Naive B cell (primary cell): ENCODE results near the gene SSBP2. TPM values are rescaled to one million over a fixed set of nuclear protein-coding genes. Genes with fewer than 3 reads are reported as not detected.

Experiments
- ATAC-seq, 2 donors: fragments of 150-1000 bp; cut with Tn5 transposase; 2 replicates each; pipeline ENCODE4 v1.10.0; 2021; ENCODE audit warnings: low read depth in 2 of 2, mild to moderate bottlenecking in 2 of 2, moderate library complexity in 2 of 2
- DNase-seq: peaks from one replicate; pipeline ENCODE4 v3.0.0; 2022
- H3K27ac Mint-ChIP-seq, 6 donors: one replicate each; pipeline ENCODE4 v1.8.0; 2020 to 2022; ENCODE audit warnings: mild to moderate bottlenecking in 6 of 6, mixed read lengths in 6 of 6, moderate library complexity in 5 of 6, inconsistent platforms in 2 of 6
- H3K27me3 Mint-ChIP-seq, 3 donors: one replicate each; pipeline ENCODE4 v1.8.0; 2021 to 2022; ENCODE audit warnings: mixed read lengths in 3 of 3, mild to moderate bottlenecking in 1 of 3
- H3K36me3 Mint-ChIP-seq, 2 donors: one replicate each; pipeline ENCODE4 v1.8.0; 2020 to 2022; ENCODE audit warnings: mixed read lengths in 2 of 2, inconsistent platforms in 1 of 2, mild to moderate bottlenecking in 1 of 2
- H3K4me1 Mint-ChIP-seq, 3 donors: one replicate each; pipeline ENCODE4 v1.8.0; 2020 to 2022; ENCODE audit warnings: mixed read lengths in 3 of 3, inconsistent platforms in 1 of 3, mild to moderate bottlenecking in 1 of 3, moderate library complexity in 1 of 3
- H3K4me3 Mint-ChIP-seq, 8 donors: one replicate each; pipeline ENCODE4 v1.8.0; 2020 to 2022; ENCODE audit warnings: mild to moderate bottlenecking in 8 of 8, mixed read lengths in 8 of 8, moderate library complexity in 8 of 8, inconsistent platforms in 2 of 8
- H3K9me3 Mint-ChIP-seq, 7 donors: one replicate each; pipeline ENCODE4 v1.8.0; 2020 to 2022; ENCODE audit warnings: mixed read lengths in 7 of 7, mild to moderate bottlenecking in 5 of 7, inconsistent platforms in 2 of 7, moderate library complexity in 1 of 7
- polyA plus RNA-seq, 6 donors: library from polyadenylated mRNA; unstranded; fragments of 300-500 nt; fragmentation: Illumina TruSeq; gene quantifications; one replicate each; pipeline ENCODE4 v1.2.3, GENCODE V29; 2021; ENCODE audit warnings: low read depth in 6 of 6

Gene SSBP2
- polyA plus RNA-seq, 6 donors from 2014 or later: 111 to 202 (median 140) TPM

- DNase-seq (no peak), ATAC-seq (no peak)
- no peak overlapping the region for H3K4me3 Mint-ChIP-seq
- H3K27ac Mint-ChIP-seq: peak overlapping the region in 1 of 6 donors; percentile 27
- H3K36me3 Mint-ChIP-seq: peaks cover 20 to 46% of the 10 kb centered on the region in 2 donors
- H3K4me1 Mint-ChIP-seq: peaks cover 0 to 11% (median 0%) of the 10 kb centered on the region in 3 donors
- H3K9me3 Mint-ChIP-seq: no peaks in the 10 kb centered on the region
- H3K27me3 Mint-ChIP-seq: no peaks in the 10 kb centered on the region
Measured at GRCh38 chr5:81450940-81451339, 300.0 kb downstream of the SSBP2 start.

DNA sequence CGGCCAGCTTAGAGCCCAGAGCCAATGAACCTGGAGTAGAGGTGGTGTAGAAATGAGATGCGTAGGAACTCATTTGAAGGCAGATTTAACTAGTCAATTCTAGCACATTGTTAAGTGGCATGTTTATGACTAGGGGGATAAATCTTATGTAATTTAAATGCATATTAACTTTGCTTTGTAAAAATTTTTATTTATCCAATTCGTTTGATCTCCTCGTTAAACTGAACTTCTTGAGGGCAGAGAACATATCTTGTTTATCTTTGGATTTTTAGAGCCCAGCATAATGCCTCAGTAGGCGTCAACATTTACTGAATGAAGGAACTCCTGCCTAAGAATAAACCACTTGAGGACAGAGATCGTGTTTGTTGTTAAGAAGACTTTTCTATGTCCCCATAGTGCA is 315.9 kb downstream of the SSBP2 start:
- Mint-ChIP-seq H3K27me3 (no peaks in the 10 kb centered on the region), H3K4me1 (no peaks in the 10 kb centered on the region), H3K4me3 (no peak overlapping the region), H3K9me3 (no peaks in the 10 kb centered on the region), H3K27ac (peak overlapping the region in 1 of 6 donors; percentile 1), H3K36me3 (peaks cover 0 to 14% of the 10 kb centered on the region in 2 donors)
- DNase-seq (no peak), ATAC-seq (no peak)

- H3K4me3 Mint-ChIP-seq: no peak overlapping the region
- peaks cover 0 to 7% of the 10 kb centered on the region in 2 donors for H3K36me3 Mint-ChIP-seq
- peaks cover 0 to 10% (median 7%) of the 10 kb centered on the region in 3 donors for H3K4me1 Mint-ChIP-seq
- DNase-seq: no peak
- peak overlapping the region in 1 of 6 donors; percentile 38 for H3K27ac Mint-ChIP-seq
- ATAC-seq: no peak
- no peaks in the 10 kb centered on the region for H3K9me3 Mint-ChIP-seq
- no peaks in the 10 kb centered on the region for H3K27me3 Mint-ChIP-seq
Measured at GRCh38 chr5:81429985-81430384, 320.9 kb downstream of the SSBP2 start.

GRCh38 chr5:81429363-81429762 is 321.5 kb downstream of the SSBP2 start:
- H3K36me3 Mint-ChIP-seq: peaks cover 0 to under 1% of the 10 kb centered on the region in 2 donors
- no peak for ATAC-seq
- no peak overlapping the region for H3K4me3 Mint-ChIP-seq
- H3K9me3 Mint-ChIP-seq: no peaks in the 10 kb centered on the region
- H3K27me3 Mint-ChIP-seq: no peaks in the 10 kb centered on the region
- no peak for DNase-seq
- peaks cover 0 to 10% (median 7%) of the 10 kb centered on the region in 3 donors for H3K4me1 Mint-ChIP-seq
- H3K27ac Mint-ChIP-seq: peak overlapping the region in 2 of 6 donors; percentile 38 to 47

GRCh38 chr5:81428861-81429260 is 322.0 kb downstream of the SSBP2 start:
- no peak for DNase-seq
- H3K27ac Mint-ChIP-seq: peak overlapping the region in 4 of 6 donors; percentile 6 to 74 (median 36)
- H3K36me3 Mint-ChIP-seq: no peaks in the 10 kb centered on the region

GRCh38 chr5:81428446-81428845 is 322.5 kb downstream of the SSBP2 start:
- Mint-ChIP-seq H3K4me3 (no peak overlapping the region), H3K9me3 (no peaks in the 10 kb centered on the region), H3K36me3 (no peaks in the 10 kb centered on the region), H3K27ac (peak overlapping the region in 4 of 6 donors; percentile 6 to 74 (median 36)), H3K4me1 (peaks cover 0 to 10% (median 7%) of the 10 kb centered on the region in 3 donors), H3K27me3 (no peaks in the 10 kb centered on the region)
- no peak for ATAC-seq
- DNase-seq: no peak

More at GRCh38 chr5:81428861-81429260, 322.0 kb downstream of the SSBP2 start:
- no peak overlapping the region for H3K4me3 Mint-ChIP-seq
- no peaks in the 10 kb centered on the region for H3K9me3 Mint-ChIP-seq
- ATAC-seq: no peak
- no peaks in the 10 kb centered on the region for H3K27me3 Mint-ChIP-seq
- peaks cover 0 to 10% (median 7%) of the 10 kb centered on the region in 3 donors for H3K4me1 Mint-ChIP-seq

GRCh38 chr5:81427566-81427965 is 323.3 kb downstream of the SSBP2 start:
- Mint-ChIP-seq H3K4me1 (peaks cover 0 to 10% (median 7%) of the 10 kb centered on the region in 3 donors), H3K9me3 (no peaks in the 10 kb centered on the region), H3K27ac (peak overlapping the region in 1 of 6 donors; percentile 16), H3K27me3 (no peaks in the 10 kb centered on the region), H3K4me3 (no peak overlapping the region), H3K36me3 (no peaks in the 10 kb centered on the region)
- ATAC-seq (no peak), DNase-seq (no peak)

GRCh38 chr5:81426359-81427030 is 324.4 kb downstream of the SSBP2 start:
- no peaks in the 10 kb centered on the region for H3K9me3 Mint-ChIP-seq
- H3K27ac Mint-ChIP-seq: peak overlapping the region; percentile 26 to 94 (median 76)
- H3K4me1 Mint-ChIP-seq: peaks cover 0 to 10% (median 7%) of the 10 kb centered on the region in 3 donors
- no peaks in the 10 kb centered on the region for H3K27me3 Mint-ChIP-seq
- H3K4me3 Mint-ChIP-seq: no peak overlapping the region
- H3K36me3 Mint-ChIP-seq: no peaks in the 10 kb centered on the region
- DNase-seq (no peak), ATAC-seq (no peak)

DNA sequence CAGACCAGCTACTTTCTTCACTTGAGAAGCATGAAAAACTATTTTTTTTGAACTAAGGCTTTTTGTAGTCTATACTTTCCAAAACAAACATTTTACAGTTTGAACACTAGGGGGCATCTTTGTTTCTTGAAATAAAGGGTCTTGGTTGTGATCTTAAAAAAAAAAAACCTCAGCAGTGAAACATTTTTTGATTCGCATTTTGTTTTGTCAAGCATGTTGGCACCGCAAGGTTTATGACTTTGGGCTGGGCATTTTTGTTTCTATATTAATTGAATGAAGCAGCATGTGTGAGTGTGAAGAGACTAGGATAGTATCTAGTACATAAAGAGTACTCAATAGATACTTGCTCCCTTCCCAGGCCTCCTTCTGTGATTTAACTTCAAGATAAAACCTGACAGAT is 325.3 kb downstream of the SSBP2 start:
- Mint-ChIP-seq H3K36me3 (peaks cover 0 to 3% of the 10 kb centered on the region in 2 donors), H3K4me1 (peaks cover 0 to 10% (median 7%) of the 10 kb centered on the region in 3 donors), H3K27ac (peak overlapping the region in 3 of 6 donors; percentile 8 to 94 (median 73)), H3K9me3 (no peaks in the 10 kb centered on the region), H3K4me3 (no peak overlapping the region), H3K27me3 (no peaks in the 10 kb centered on the region)
- peak; percentile 32 for DNase-seq
- peak; percentile 37 to 57 for ATAC-seq

DNA sequence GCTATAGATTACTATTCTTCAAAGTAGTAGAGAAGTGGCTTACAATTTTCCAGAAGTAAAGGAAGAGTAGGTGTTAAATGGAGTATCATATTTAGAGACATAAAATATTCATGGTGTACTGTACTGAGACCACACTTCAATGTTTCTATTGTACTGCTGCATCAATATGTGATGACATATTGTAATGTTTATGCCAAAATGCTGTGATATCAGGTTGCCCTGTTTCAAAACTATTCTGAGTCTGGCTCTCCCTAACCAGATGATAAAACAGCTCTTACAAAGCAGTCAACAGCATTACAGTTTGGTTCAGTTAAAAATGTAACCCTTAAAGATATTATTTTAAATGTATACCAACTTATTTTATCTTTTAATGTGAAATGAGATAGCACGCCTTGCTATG is 326.2 kb downstream of the SSBP2 start:
- H3K36me3 Mint-ChIP-seq: peaks cover 6 to 9% of the 10 kb centered on the region in 2 donors
- no peak for DNase-seq
- peaks cover 0 to 10% (median 7%) of the 10 kb centered on the region in 3 donors for H3K4me1 Mint-ChIP-seq

GRCh38 chr5:81422671-81423070 is 328.2 kb downstream of the SSBP2 start:
- Mint-ChIP-seq H3K4me1 (peaks cover 0 to 10% (median 7%) of the 10 kb centered on the region in 3 donors), H3K4me3 (no peak overlapping the region), H3K27ac (peak overlapping the region in 1 of 6 donors; percentile 18), H3K9me3 (no peaks in the 10 kb centered on the region), H3K27me3 (no peaks in the 10 kb centered on the region), H3K36me3 (peaks cover 9 to 15% of the 10 kb centered on the region in 2 donors)
- DNase-seq (no peak), ATAC-seq (no peak)

More for the DNA sequence above, 326.2 kb downstream of the SSBP2 start:
- Mint-ChIP-seq H3K4me3 (no peak overlapping the region), H3K27me3 (no peaks in the 10 kb centered on the region), H3K27ac (no peak overlapping the region), H3K9me3 (no peaks in the 10 kb centered on the region)
- ATAC-seq: no peak

GRCh38 chr5:81420039-81420667 is 330.7 kb downstream of the SSBP2 start:
- no peak for DNase-seq
- Mint-ChIP-seq H3K4me3 (no peak overlapping the region), H3K27ac (peak overlapping the region in 3 of 6 donors; percentile 13 to 61 (median 15)), H3K27me3 (no peaks in the 10 kb centered on the region), H3K4me1 (no peaks in the 10 kb centered on the region), H3K9me3 (no peaks in the 10 kb centered on the region), H3K36me3 (peaks cover 9 to 28% of the 10 kb centered on the region in 2 donors)
- ATAC-seq: no peak

DNA sequence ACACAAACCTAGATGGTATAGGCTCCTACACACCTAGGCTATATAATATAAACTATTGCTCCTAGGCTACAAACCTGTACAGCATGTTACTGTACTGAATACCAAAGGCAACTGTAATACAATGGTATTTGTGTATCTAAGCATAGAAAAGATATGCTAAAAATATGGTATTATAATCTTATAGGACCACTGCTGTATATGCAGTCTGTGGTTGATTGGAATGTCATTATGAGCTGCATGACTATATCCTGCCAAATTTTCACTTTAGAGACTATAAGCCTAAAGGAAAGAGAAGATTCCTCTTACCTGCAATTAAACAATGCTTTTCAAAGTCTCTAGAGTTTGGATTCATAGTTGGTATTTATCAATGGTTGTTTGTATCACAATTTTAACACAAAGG is 332.3 kb downstream of the SSBP2 start:
- H3K27ac Mint-ChIP-seq: no peak overlapping the region
- DNase-seq (no peak), ATAC-seq (no peak)
- H3K4me3 Mint-ChIP-seq: no peak overlapping the region
- H3K36me3 Mint-ChIP-seq: peaks cover 9 to 28% of the 10 kb centered on the region in 2 donors
- H3K4me1 Mint-ChIP-seq: no peaks in the 10 kb centered on the region
- H3K9me3 Mint-ChIP-seq: no peaks in the 10 kb centered on the region
- H3K27me3 Mint-ChIP-seq: no peaks in the 10 kb centered on the region

- DNase-seq (no peak), ATAC-seq (no peak)
- Mint-ChIP-seq H3K27ac (no peak overlapping the region), H3K27me3 (no peaks in the 10 kb centered on the region), H3K4me3 (no peak overlapping the region), H3K36me3 (peaks cover 9 to 28% of the 10 kb centered on the region in 2 donors), H3K9me3 (no peaks in the 10 kb centered on the region), H3K4me1 (no peaks in the 10 kb centered on the region)
Measured at GRCh38 chr5:81417052-81417451, 333.8 kb downstream of the SSBP2 start.
